Umbilical cord (tissue), 2 donors: ENCODE results near the gene HGS. TPM values are rescaled to one million over a fixed set of nuclear protein-coding genes. Genes with fewer than 3 reads are reported as not detected.
A peak's percentile ranks its signal among the peaks of the same experiment; 100 is the strongest.
"Not testable (repeated sequence)": the region's sequence is repeated elsewhere in the genome, so short reads cannot be mapped to it uniquely, and the experiment has no call there.

Experiments
- DNase-seq: peaks from one replicate; pipeline ENCODE4 v3.0.0-alpha.2; 2015; ENCODE audit warnings: low spot score
- total RNA-seq: library from RNA; depleted of rRNA; stranded (reverse); fragments of >200 nt; gene quantifications from one replicate; pipeline ENCODE4 v1.2.3, GENCODE V29; 2014; ENCODE audit warnings: low replicate concordance; ENCODE audit not compliant: insufficient read depth

The HGS gene
- total RNA-seq, 1 donor from 2014 or later: 48.9 TPM

DNA sequence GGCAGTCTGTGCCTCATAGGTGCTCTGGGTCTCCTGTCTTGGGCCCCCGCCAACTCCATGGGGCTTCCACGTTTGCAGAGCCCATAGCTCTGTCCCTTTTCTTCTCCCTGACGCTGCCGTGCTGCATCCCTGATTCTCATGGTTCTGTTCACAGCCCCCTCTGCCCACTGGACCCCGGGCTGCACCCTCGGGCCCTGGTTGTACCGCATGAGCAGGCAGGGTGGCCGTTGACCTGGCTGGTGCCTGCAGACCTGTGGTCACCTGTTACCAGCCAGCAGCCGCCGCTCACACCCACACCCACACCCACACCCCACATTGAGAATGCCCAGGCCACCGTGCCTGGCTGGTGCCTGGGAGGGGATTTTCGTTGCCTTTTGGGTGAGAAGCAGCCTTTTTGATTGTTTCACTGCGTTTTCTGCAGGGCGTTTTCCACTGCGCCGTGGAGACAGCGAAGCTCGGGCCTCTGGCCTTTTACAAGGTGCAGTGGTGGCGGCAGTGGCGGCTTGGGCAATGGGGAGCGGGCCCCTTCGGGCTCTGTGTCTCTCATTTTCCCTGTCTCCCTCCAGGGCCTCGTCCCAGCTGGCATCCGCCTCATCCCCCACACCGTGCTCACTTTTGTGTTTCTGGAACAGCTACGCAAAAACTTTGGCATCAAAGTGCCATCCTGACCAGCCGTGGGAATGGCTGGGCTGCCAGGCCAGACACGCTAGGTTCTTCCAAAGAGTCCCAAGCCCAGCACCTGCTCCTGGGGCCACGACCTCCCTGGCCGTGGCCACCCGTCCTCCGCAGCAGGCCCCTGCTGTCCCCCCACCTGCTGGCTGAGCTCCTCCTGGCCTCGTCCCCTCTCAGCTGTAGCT, 35.8 kb downstream of the HGS start:
- no peak for DNase-seq

GRCh38 chr17:81720267-81721071, 36.7 kb downstream of the HGS start:
- DNase-seq: no peak

GRCh38 chr17:81722184-81723120, 38.6 kb downstream of the HGS start:
- DNase-seq: no peak

DNA sequence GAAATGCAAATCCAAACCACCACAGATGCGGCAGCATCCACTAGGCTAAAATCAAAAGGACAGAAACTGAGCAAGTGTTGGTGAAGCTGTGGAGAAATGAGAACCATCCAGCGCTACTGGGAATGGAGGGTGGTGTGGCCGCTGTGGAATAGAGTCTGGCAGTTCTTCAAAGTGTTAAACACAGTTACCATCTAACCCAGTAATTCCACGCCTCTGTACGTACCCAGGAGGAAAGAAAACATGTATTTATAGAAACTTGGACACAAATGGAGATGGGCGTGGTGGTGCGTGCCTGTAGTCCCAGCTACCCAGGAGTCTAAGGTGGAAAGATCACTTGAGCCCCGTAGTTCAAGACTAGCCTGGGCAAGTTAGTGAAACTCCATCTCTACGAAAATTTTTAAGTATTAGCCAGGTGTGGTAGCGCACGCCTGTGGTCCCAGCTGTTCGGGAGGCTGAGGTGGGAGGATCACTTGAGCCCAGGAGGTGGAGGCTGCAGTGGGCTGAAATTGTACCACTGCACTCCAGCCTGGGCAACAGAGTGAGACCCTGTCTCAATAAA, 39.9 kb downstream of the HGS start:
- DNase-seq: no peak

DNA sequence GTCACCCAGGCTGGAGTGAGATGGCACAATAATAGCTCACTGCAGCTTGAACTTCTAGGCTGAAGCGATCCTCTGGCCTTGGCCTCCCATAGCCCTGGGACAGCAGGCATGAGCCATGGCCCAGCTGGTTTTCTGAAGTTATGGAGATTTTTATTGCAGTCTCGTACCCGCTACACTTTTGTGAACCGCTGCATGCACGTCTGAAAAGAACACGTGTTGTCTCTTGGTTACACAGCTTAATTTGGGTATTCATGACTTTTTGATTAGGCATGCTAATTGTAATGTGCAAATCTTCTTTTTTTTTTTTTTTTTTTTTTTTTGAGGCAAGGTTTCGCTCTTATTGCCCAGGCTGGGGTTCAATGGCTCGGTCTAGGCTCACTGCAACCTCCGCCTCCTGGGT, 41.6 kb downstream of the HGS start:
- no peak for DNase-seq

DNA sequence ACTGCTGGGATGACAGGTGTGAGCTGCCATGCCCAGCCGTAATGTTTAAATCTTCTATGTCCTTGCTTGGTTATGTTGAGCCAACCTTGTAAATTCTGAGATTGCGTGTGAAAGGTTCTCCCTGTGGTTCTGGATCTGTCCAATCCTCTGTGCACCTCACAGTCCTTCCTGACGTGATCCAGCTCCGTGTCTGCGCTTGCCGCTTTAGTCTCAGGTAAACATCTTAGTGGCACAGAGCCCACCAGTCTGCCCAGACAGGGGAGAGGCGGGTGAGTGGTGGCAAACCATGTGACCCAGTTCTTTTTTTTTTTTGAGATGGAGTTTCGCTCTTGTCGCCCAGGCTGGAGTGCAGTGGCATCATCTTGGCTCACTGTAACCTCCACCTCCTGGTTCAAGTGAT, 42.2 kb downstream of the HGS start:
- DNase-seq: no peak

GRCh38 chr17:81727324-81728031, 43.7 kb downstream of the HGS start:
- no peak for DNase-seq

- peak; percentile 69 for DNase-seq
Observed at GRCh38 chr17:81733507-81734404, 49.9 kb downstream of the HGS start.

DNA sequence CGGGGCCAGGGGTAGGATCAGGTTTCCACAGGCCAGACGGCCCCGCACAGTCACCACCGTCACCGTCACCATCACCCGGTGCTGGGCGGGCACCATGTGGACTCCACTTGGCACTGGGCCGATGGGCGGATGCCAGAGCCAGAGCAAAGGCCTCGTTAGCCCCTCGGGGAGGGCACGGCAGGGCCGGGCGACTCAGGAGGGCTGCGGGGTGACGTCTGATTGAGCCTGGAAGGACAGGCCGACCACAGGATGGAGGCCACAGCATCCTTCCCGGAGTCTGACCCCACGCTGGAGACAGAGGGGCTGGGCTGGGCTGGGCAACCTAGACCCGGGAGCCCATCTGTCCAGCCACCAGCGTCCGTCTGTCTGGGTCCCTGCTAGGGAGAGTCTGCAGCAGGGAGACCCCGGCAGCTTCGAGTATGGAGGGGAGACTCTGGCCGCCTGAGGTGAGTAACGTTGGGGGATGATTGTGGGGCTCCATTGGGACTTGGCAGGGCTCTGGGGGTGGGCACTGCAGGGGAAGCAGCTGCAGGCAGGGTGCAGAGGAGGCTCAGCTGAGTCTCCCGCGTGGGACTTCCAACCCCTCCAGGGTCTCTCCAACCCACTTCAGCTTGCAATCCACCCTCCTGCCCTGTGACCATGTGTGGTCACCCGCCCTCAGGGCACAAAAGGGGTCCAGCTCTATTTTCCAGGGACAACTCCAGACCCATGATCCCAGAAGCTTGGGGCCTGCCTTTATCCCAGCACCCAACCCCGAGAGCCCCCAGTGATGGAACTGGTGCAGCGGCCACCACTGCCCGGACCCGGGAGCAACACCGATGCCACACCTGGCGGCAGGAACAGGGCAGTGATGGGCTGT, 50.8 kb downstream of the HGS start:
- DNase-seq: no peak

DNA sequence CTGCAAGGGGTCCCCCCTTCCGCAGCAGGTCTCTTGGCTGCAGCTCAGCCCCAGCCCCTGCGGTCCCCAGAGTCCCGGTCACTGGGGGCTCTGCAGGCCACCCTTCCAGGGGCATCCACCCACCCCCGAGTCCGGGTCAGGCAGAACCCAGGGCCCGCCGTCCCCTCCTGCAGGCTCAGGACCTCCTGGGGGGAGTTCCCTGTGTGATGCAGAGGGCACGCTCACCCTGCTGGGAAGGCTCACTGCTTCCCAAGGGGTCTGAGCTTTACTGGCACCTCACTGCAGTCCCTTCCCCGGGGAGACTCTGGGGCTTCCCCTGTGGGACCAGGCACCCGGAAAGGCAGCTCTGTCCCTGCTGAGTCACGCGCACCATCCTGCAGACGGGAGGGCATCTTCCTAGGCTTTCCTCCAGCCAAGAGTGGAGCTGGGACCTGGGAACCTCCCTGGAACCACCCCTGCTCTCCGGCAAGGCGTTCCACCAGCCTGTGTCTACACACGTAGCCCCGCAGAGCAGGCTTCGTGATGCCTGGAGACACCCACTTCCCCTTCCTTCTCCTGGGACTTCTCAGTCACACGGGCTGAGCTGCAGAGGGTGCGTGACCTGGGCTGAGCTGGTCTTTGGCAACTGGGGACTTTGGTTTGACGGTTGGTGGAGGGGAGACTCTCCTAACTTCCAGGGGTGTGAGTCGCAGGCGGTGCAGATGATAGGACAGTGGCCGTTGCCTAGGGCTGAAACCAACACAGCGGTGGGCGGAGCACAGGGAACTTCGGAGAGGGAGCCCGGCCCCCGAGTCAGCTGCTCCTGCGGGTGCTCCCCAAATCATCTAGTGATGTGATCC, 51.7 kb downstream of the HGS start:
- DNase-seq: no peak

GRCh38 chr17:81737947-81738800, 54.4 kb downstream of the HGS start:
- no peak for DNase-seq

DNA sequence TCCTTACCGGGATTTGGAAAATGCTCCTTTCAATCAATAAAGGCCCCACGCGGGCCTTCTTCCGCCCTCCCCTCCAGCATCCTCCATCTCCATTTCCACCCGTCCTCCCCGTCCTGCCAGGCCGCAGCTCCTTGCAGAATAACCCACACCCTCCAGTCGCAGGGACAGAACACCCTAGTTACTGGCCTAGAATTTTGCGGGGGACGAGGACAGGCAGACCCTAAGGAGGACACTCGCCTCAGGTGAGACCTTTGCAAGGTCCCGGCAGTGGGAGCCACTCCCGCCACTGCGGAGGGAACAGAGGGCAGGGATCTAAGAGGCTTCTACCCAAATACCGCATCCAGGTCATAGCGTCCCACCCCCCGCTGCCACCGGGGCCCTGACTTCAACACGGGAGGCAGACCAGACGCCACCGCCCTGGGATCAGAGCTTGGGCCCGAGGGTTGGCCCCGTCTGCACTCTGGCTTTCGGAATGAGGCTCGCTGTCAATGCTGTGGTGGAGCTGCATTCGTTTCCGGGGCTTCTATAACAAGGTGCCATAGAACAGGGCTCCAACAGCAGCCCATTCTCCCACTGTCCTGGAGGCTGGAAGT, 55.1 kb downstream of the HGS start:
- no peak for DNase-seq

GRCh38 chr17:81739593-81739992, 55.8 kb downstream of the HGS start:
- DNase-seq: not testable (repeated sequence)

GRCh38 chr17:81740395-81740961, 56.7 kb downstream of the HGS start:
- no peak for DNase-seq

DNA sequence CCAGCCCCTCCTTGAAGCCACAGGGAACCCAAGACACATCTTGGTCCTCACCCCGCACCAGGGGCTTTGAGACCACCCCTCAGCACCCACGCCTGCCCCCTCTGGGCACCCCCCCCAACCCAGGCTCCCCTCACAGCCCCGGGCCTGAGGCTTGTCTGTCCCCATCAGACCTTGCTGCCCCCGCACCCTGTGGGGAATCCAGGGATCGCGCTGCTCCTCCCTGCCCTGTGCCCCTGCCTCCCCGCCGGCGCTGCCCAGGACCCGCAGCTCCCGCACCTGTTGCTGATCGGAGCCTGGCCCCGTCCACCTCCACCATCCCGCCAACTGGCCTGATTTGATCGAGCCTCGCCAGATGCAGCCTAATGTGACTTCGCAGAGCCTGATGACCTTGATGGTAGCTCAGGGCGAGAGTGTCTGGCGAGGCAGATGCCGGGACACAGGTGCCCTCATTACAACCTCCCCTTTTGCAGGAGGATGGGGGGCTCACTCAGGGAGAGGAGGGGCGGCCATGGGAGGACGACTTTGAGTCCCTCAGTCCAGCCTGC, 57.3 kb downstream of the HGS start:
- no peak for DNase-seq
